Liver (tissue), 3 donors: ENCODE data around the gene ZNF487.

ENCODE experiments used
- HNF4G ChIP-seq: IDR thresholded peaks from 2 replicates; pipeline ENCODE4 v1.6.1; 2016; ENCODE audit warnings: antibody characterized with exemption
- RAD21 ChIP-seq, 2 donors: IDR thresholded peaks; 2 replicates each; pipeline ENCODE4 v1.6.1; 2016; ENCODE audit warnings: antibody characterized with exemption in 2 of 2, mild to moderate bottlenecking in 2 of 2
- TF ChIP-seq, protein P1 (sequence below): fragments of 150-350 bp; IDR thresholded peaks from 2 replicates; pipeline ENCODE4 v1.5.1; 2017; ENCODE audit warnings: improper control_type of control experiment, low read depth, low read length; ENCODE audit not compliant: missing input control
- donor health status: healthy.
- donor health status: healthy.

DNA sequence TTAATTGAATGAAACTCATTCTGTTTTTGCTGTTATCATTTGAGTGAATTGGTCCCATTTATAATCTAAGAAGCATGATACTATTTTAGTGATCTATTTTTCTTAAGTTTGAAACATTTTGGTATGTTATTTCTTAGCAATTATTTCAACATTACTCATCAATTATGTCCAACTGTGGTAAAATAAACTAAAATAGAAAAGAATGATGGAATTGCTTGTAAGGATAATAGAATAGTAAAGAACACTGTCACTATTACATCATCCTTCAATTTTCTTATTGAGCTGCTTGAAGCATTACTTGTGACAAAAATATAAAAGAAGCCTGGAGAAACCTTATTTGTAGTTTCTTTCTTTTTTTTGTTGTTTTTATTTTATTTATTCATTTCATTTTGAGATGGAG, 42.4 kb downstream of the ZNF487 start:
- no peak for TF ChIP-seq RAD21 (IDR thresholded peaks at IDR 0.05)
- TF ChIP-seq, protein P1, sequence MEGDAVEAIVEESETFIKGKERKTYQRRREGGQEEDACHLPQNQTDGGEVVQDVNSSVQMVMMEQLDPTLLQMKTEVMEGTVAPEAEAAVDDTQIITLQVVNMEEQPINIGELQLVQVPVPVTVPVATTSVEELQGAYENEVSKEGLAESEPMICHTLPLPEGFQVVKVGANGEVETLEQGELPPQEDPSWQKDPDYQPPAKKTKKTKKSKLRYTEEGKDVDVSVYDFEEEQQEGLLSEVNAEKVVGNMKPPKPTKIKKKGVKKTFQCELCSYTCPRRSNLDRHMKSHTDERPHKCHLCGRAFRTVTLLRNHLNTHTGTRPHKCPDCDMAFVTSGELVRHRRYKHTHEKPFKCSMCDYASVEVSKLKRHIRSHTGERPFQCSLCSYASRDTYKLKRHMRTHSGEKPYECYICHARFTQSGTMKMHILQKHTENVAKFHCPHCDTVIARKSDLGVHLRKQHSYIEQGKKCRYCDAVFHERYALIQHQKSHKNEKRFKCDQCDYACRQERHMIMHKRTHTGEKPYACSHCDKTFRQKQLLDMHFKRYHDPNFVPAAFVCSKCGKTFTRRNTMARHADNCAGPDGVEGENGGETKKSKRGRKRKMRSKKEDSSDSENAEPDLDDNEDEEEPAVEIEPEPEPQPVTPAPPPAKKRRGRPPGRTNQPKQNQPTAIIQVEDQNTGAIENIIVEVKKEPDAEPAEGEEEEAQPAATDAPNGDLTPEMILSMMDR = no peak
- no peak for TF ChIP-seq HNF4G
